Sigmoid colon (tissue), 4 donors: ENCODE results near the gene CCDC187.

Experiments
- CTCF ChIP-seq, 4 experiments: fragments of 450-650 bp in 3 of 4; fragments of 200-600 bp in 1 of 4; IDR thresholded peaks; one replicate each; pipeline ENCODE4 v1.5.1; 2016 to 2019; ENCODE audit warnings: antibody characterized with exemption in 4 of 4, mild to moderate bottlenecking in 3 of 4, moderate library complexity in 2 of 4
- EP300 ChIP-seq, 4 donors: sonication (generic); formaldehyde crosslinking; IDR thresholded peaks; one replicate each; pipeline ENCODE4 v1.6.1; 2017; ENCODE audit warnings: antibody characterized with exemption in 4 of 4
- POLR2A ChIP-seq, 2 donors: fragments of 450-650 bp; IDR thresholded peaks; one replicate each; pipeline ENCODE4 v1.6.1; 2016; ENCODE audit warnings: antibody characterized with exemption in 2 of 2, mild to moderate bottlenecking in 2 of 2, moderate library complexity in 2 of 2
- POLR2AphosphoS5 ChIP-seq, 4 donors: sonication (generic); formaldehyde crosslinking; IDR thresholded peaks; one replicate each; pipeline ENCODE4 v1.6.1; 2017; ENCODE audit warnings: antibody characterized with exemption in 4 of 4

DNA sequence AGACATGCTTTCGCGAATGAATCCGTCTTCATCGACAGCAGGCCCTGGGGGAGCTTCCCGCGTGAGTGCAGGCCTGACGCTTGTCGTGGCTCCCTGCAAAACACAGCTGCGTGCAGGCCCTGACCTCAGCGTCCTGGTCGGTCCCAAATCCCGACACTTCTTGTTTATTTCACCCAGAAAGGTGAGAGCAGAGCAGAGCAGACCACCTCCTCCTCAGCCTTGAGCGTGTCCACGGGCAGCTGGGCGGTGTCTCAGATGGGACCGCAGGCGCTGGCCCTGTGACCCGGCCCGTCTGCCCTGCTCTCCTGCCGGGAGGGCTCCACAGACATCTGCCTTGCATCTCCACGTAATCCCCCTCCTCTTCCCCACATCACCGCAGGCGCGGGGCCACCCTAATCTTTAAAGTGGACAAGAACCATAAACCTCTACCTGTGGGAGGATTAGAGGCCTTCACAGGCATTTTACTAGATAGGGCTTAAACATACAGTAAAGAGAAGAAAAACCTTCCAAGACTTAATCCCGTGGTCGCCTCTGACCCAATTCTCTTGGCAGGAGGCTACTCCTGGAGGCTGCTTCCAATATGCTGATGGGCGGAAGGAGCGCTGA is 91.4 kb downstream of the CCDC187 start:
- TF ChIP-seq POLR2A (IDR thresholded peaks at IDR 0.05) (no peak), CTCF (IDR thresholded peaks at IDR 0.05) (no peak), POLR2AphosphoS5 (IDR thresholded peaks at IDR 0.05) (no peak), EP300 (IDR thresholded peaks at IDR 0.05) (no peak)
